Neural cell (in vitro differentiated cells): ENCODE measurements around the gene TROAP.

ENCODE experiments used
- CTCF ChIP-seq: fragments of 450-650 bp; IDR thresholded peaks from 2 replicates; pipeline ENCODE4 v1.5.1; 2014; ENCODE audit warnings: antibody characterized with exemption, mild to moderate bottlenecking, moderate library complexity; ENCODE audit not compliant: poor library complexity, severe bottlenecking
- EP300 ChIP-seq: fragments of 450-650 bp; conservative IDR thresholded peaks from 2 replicates; pipeline ENCODE4 v1.6.1; 2014; ENCODE audit warnings: antibody characterized with exemption, mild to moderate bottlenecking, moderate library complexity; ENCODE audit not compliant: poor library complexity, severe bottlenecking
- EZH2 ChIP-seq: fragments of 200-600, 300-800 bp; shearing (Covaris generic), sonication (generic); IDR thresholded peaks from 2 replicates; pipeline ENCODE4 v1.6.1; 2014; ENCODE audit warnings: antibody characterized with exemption, low read length, borderline replicate concordance, mild to moderate bottlenecking; ENCODE audit not compliant: insufficient read depth, poor library complexity, severe bottlenecking
- POLR2AphosphoS5 ChIP-seq: IDR thresholded peaks from 2 replicates; pipeline ENCODE4 v1.6.1; 2012
- SMC3 ChIP-seq: fragments of 450-650 bp; conservative IDR thresholded peaks from 2 replicates; pipeline ENCODE4 v1.6.1; 2014; ENCODE audit warnings: antibody characterized with exemption, mild to moderate bottlenecking, moderate library complexity; ENCODE audit not compliant: poor library complexity

- no peak for TF ChIP-seq CTCF
- TF ChIP-seq POLR2AphosphoS5, result no peak
- TF ChIP-seq EP300, result no peak
- no peak for TF ChIP-seq SMC3
- TF ChIP-seq EZH2, result no peak
These were observed 16.4 kb downstream of the TROAP start for GRCh38 chr12:49339464-49339861.
